WERI-Rb-1 (cell line): ENCODE measurements around the gene IDH2.

Experiments
- DNase-seq: peaks from one replicate; pipeline ENCODE4 v3.0.0-alpha.2; 2020
- H3K27ac ChIP-seq: fragments of 250-450 bp; sonication (Bioruptor Pico); 2 replicates; pipeline ENCODE4 v1.5.1; 2020; ENCODE audit warnings: mild to moderate bottlenecking, moderate library complexity
- H3K27me3 ChIP-seq: fragments of 250-450 bp; sonication (Bioruptor Pico); 2 replicates; pipeline ENCODE4 v1.5.1; 2021; ENCODE audit warnings: mild to moderate bottlenecking, low read depth, moderate library complexity; ENCODE audit not compliant: insufficient read depth, severe bottlenecking
- H3K36me3 ChIP-seq: fragments of 250-450 bp; sonication (Bioruptor Pico); 2 replicates; pipeline ENCODE4 v1.5.1; 2020; ENCODE audit warnings: mild to moderate bottlenecking, moderate library complexity
- H3K4me3 ChIP-seq: 2 replicates; pipeline ENCODE4 v1.5.1; 2011; ENCODE audit warnings: low read depth, mild to moderate bottlenecking, control low read depth, low read length
- H3K9me3 ChIP-seq: fragments of 250-450 bp; sonication (Bioruptor Pico); 2 replicates; pipeline ENCODE4 v1.5.1; 2021; ENCODE audit warnings: mild to moderate bottlenecking, moderate library complexity; ENCODE audit not compliant: severe bottlenecking
- TF ChIP-seq, protein P1 (sequence below): IDR thresholded peaks from 2 replicates; pipeline ENCODE4 v1.5.1; 2011; ENCODE audit warnings: low read depth, mild to moderate bottlenecking, control low read depth, inconsistent platforms, low read length

Gene IDH2

GRCh38 chr15:90099072-90099867, 3.0 kb downstream of the IDH2 start:
- no peak for DNase-seq
- H3K36me3 ChIP-seq = no peaks in the 10 kb centered on the region
- TF ChIP-seq, protein P1, sequence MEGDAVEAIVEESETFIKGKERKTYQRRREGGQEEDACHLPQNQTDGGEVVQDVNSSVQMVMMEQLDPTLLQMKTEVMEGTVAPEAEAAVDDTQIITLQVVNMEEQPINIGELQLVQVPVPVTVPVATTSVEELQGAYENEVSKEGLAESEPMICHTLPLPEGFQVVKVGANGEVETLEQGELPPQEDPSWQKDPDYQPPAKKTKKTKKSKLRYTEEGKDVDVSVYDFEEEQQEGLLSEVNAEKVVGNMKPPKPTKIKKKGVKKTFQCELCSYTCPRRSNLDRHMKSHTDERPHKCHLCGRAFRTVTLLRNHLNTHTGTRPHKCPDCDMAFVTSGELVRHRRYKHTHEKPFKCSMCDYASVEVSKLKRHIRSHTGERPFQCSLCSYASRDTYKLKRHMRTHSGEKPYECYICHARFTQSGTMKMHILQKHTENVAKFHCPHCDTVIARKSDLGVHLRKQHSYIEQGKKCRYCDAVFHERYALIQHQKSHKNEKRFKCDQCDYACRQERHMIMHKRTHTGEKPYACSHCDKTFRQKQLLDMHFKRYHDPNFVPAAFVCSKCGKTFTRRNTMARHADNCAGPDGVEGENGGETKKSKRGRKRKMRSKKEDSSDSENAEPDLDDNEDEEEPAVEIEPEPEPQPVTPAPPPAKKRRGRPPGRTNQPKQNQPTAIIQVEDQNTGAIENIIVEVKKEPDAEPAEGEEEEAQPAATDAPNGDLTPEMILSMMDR = no peak
- no peaks in the 10 kb centered on the region for H3K27me3 ChIP-seq
- H3K4me3 ChIP-seq = no peak overlapping the region
- H3K9me3 ChIP-seq = no peaks in the 10 kb centered on the region
- H3K27ac ChIP-seq = no peak overlapping the region

DNA sequence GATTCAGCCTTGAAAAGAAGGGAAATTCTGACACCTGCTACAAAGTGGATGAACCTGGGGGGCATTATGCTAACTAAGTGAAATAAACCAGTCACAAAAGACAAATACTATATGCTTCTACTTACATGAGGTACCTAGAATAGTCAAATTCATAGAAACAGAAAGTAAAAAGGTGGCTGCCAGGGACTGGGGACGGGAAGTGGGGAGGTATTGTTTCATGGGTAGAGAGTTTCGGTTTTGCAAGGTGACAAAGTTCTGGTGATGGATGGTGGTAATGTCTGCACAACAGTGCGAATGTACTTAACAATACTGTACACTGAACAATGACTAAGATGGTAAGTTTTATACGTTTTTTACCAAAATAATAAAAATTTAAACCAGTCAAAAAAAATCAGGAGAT, 4.8 kb downstream of the IDH2 start:
- no peak for DNase-seq
- TF ChIP-seq, protein P1 = no peak
- H3K27ac ChIP-seq = no peak overlapping the region

GRCh38 chr15:90095521-90095959, 6.7 kb downstream of the IDH2 start:
- peaks cover 8% of the 10 kb centered on the region for H3K36me3 ChIP-seq
- TF ChIP-seq, protein P1 = no peak
- no peaks in the 10 kb centered on the region for H3K27me3 ChIP-seq
- no peak overlapping the region for H3K4me3 ChIP-seq
- no peaks in the 10 kb centered on the region for H3K9me3 ChIP-seq
- H3K27ac ChIP-seq = no peak overlapping the region
- DNase-seq = no peak

More for the DNA sequence above, 4.8 kb downstream of the IDH2 start:
- Histone ChIP-seq H3K9me3 (no peaks in the 10 kb centered on the region), H3K36me3 (no peaks in the 10 kb centered on the region), H3K27me3 (no peaks in the 10 kb centered on the region), H3K4me3 (no peak overlapping the region)

GRCh38 chr15:90091156-90091931, 10.9 kb downstream of the IDH2 start:
- no peak overlapping the region for H3K4me3 ChIP-seq
- TF ChIP-seq, protein P1 = no peak
- no peaks in the 10 kb centered on the region for H3K9me3 ChIP-seq
- H3K36me3 ChIP-seq = peaks cover 28% of the 10 kb centered on the region
- no peak overlapping the region for H3K27ac ChIP-seq
- no peaks in the 10 kb centered on the region for H3K27me3 ChIP-seq
- no peak for DNase-seq

- DNase-seq = no peak
- Histone ChIP-seq H3K27ac (no peak overlapping the region), H3K27me3 (no peaks in the 10 kb centered on the region), H3K4me3 (no peak overlapping the region), H3K9me3 (no peaks in the 10 kb centered on the region), H3K36me3 (peaks cover 36% of the 10 kb centered on the region)
- TF ChIP-seq, protein P1 = no peak
These were observed 11.9 kb downstream of the IDH2 start for GRCh38 chr15:90090226-90090848.
